Astrocyte of the cerebellum (primary cell): ENCODE measurements around the gene MFF.

Experiments
- DNase-seq: peaks from one replicate; pipeline ENCODE4 v3.0.0-alpha.2; 2011; ENCODE audit warnings: low read depth
- H3K4me3 ChIP-seq: 2 replicates; pipeline ENCODE4 v1.5.1; 2011; ENCODE audit warnings: mild to moderate bottlenecking, low read depth, low read length, moderate library complexity
- in situ Hi-C: cut with HindIII; loops from 2 replicates; pipeline ENCODE4 v1.10.0; 2017; ENCODE audit warnings: low sequenced_read_pairs
- TF ChIP-seq, protein P1 (sequence below): IDR thresholded peaks from 2 replicates; pipeline ENCODE4 v1.5.1; 2012; ENCODE audit warnings: low read length, low read depth, moderate library complexity, mild to moderate bottlenecking; ENCODE audit errors: missing control alignments

Gene MFF

DNA sequence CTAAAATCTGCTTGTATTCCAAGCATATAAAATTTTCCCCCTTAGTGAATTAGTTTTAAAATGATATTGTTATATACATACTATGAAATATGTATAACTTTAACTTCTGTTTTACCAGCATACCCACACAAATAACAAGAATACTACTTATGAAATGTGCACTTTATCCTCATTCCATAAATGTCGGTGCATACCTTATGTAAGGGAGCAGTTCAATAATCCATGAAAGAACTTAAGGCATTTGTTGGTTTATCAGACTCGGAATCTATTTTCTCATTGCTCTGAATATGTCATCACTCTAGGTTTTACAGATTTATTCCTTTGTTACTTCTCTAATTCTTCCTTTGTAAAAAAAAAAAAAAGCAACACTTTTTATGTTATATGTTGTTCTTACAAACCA is 12.5 kb upstream of the MFF start:
- in situ Hi-C loops = loop anchor here (5.0 kb wide), 1 partner anchor 70 kb away; no protein-coding TSS in a partner anchor
- DNase-seq = no peak
- TF ChIP-seq, protein P1, sequence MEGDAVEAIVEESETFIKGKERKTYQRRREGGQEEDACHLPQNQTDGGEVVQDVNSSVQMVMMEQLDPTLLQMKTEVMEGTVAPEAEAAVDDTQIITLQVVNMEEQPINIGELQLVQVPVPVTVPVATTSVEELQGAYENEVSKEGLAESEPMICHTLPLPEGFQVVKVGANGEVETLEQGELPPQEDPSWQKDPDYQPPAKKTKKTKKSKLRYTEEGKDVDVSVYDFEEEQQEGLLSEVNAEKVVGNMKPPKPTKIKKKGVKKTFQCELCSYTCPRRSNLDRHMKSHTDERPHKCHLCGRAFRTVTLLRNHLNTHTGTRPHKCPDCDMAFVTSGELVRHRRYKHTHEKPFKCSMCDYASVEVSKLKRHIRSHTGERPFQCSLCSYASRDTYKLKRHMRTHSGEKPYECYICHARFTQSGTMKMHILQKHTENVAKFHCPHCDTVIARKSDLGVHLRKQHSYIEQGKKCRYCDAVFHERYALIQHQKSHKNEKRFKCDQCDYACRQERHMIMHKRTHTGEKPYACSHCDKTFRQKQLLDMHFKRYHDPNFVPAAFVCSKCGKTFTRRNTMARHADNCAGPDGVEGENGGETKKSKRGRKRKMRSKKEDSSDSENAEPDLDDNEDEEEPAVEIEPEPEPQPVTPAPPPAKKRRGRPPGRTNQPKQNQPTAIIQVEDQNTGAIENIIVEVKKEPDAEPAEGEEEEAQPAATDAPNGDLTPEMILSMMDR = no peak
- no peak overlapping the region for H3K4me3 ChIP-seq

- TF ChIP-seq, protein P1 = no peak
- in situ Hi-C loops = loop anchor here (5.0 kb wide), 1 partner anchor 71 kb away; no protein-coding TSS in a partner anchor
- no peak for DNase-seq
- H3K4me3 ChIP-seq = no peak overlapping the region
These were observed 11.7 kb upstream of the MFF start for GRCh38 chr2:227313310-227313709.

- TF ChIP-seq, protein P1 = no peak
- DNase-seq = no peak
- no peak overlapping the region for H3K4me3 ChIP-seq
- in situ Hi-C loops = no loop called here
These were observed 7.2 kb upstream of the MFF start for GRCh38 chr2:227317834-227318233.

DNA sequence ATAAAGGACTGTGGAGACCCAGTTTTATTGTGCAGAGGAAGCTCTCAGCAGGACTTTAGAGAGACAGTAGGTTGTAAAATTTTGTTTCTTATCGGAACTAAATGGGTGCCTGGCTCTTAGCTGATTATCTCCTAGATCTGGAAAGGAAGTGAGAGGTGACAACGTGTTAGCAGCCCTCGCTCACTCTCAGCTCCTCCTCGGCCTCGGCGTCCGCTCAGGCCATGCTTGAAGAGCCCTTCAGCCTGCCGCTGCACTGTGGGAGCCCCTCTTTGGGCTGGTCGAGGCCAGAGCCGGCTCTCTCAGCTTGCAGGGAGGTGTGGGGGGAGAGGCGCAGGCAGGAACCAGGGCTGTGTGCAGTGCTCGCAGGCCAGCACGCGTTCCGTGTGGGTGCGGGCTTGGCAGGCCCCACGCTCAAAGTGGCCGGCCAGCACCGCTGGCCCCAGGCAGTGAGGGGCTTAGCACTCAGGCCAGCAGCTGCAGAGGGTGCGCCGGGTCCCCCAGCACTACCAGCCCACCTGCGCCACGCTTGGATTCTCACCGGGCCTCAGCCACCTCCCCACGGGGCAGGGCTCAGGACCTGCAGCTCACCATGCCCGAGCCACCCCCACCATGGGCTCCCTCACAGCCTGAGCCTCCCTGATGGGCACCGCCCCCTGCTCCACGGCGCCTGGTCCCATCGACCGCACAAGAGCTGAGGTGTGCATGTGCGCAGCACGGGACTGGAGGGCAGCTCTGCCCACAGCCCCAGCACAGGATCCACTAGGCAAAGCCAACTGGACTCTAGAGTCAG is 4.6 kb upstream of the MFF start:
- TF ChIP-seq, protein P1 = no peak
- in situ Hi-C loops = no loop called here
- H3K4me3 ChIP-seq = no peak overlapping the region
- no peak for DNase-seq

DNA sequence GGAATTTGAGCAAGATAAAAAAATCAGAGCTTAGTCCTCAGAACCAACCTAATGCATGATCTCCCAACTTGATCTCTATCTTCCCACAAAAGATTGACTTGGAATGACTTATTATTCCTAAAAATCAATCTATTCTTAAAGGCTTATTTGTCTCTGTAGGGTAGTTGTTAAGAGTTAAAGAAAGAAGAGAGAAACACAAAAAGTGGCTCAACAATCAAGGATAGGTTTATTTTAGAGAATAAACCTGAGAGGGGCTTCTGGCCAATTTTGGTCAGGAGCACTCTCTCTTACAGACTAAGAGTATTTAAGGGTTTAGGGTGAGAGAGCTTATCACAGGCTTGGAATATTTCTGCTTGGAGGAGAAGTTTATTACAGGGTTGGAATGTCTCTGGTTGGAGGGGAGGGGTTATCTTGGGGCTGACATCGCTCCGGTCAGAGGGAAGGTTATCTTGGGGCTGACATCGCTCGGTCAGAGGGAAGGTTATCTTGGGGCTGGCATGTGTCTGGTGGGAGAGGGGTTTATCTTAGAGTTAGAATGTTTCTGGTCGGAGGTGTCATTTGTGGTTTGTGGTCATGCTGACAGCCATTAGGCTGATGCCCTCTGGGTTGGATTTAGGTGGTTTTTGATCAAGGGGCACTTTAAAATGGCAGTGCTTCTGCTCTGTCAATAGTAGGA is 2.4 kb upstream of the MFF start:
- no peak for DNase-seq
- TF ChIP-seq, protein P1 = no peak
- in situ Hi-C loops = no loop called here
- no peak overlapping the region for H3K4me3 ChIP-seq

DNA sequence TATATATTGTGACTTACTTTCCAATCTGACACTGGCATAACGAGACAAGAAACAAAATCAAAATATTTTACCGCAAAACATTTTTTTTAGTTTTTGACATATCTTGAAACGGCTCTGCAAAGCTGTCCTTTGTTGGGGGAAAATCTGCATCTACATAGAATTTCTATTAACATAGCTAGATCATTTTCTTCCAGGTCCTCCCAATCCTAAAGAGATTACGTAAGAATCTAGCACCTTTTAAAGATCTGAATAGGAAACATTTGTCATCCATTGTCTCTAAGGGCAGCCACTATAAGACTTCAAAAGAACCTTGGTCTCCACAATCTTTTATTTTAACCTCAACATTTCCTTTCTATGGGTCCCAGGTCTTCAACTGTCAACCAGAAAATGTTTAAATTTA is 1.2 kb upstream of the MFF start:
- TF ChIP-seq, protein P1 = no peak
- H3K4me3 ChIP-seq = no peak overlapping the region
- DNase-seq = no peak
- in situ Hi-C loops = no loop called here
